Natural killer cell (primary cell): Measurements from ENCODE around the gene PAK3. TPM values are rescaled to one million over a fixed set of nuclear protein-coding genes. Genes with fewer than 3 reads are reported as not detected.

Experiments used
- ATAC-seq, 3 donors: fragments of 150-1000 bp in 2 of 3; fragments of 200-7000 bp in 1 of 3; cut with Tn5 transposase; 1 replicate in 1 of 3; 2 replicates in 2 of 3; pipeline ENCODE4 v1.10.0; 2021; ENCODE audit warnings: mild to moderate bottlenecking in 2 of 3, moderate library complexity in 2 of 3
- DNase-seq, 2 donors: peaks; one replicate each; pipeline versions ENCODE4 v3.0.0 to v3.0.0-alpha.2; 2013 to 2021; ENCODE audit warnings: mixed read lengths in 1 of 2
- H3K27ac ChIP-seq: one replicate; pipeline ENCODE4 v1.5.1; 2013; ENCODE audit warnings: mild to moderate bottlenecking, low read length
- H3K27me3 ChIP-seq: one replicate; pipeline ENCODE4 v1.6.1; 2013; ENCODE audit warnings: low read length; ENCODE audit not compliant: control insufficient read depth, insufficient read depth
- H3K36me3 ChIP-seq: one replicate; pipeline ENCODE4 v1.6.1; 2013; ENCODE audit warnings: low read length; ENCODE audit not compliant: control insufficient read depth, insufficient read depth
- H3K4me1 ChIP-seq: one replicate; pipeline ENCODE4 v1.6.1; 2013; ENCODE audit warnings: low read length; ENCODE audit not compliant: control insufficient read depth, insufficient read depth
- H3K4me3 ChIP-seq: one replicate; pipeline ENCODE4 v1.5.1; 2013; ENCODE audit warnings: low read length
- H3K9me3 ChIP-seq: one replicate; pipeline ENCODE4 v1.6.1; 2013; ENCODE audit warnings: low read length; ENCODE audit not compliant: control insufficient read depth, insufficient read depth
- H3K27ac Mint-ChIP-seq, 2 donors: one replicate each; pipeline ENCODE4 v1.8.0; 2022; ENCODE audit warnings: mild to moderate bottlenecking in 2 of 2, mixed read lengths in 2 of 2, moderate library complexity in 1 of 2
- H3K27me3 Mint-ChIP-seq, 2 donors: one replicate each; pipeline ENCODE4 v1.8.0; 2022; ENCODE audit warnings: low read depth in 2 of 2, mixed read lengths in 2 of 2
- H3K36me3 Mint-ChIP-seq: one replicate; pipeline ENCODE4 v1.8.0; 2022; ENCODE audit warnings: mixed read lengths
- H3K4me1 Mint-ChIP-seq, 2 donors: one replicate each; pipeline ENCODE4 v1.8.0; 2022; ENCODE audit warnings: mixed read lengths in 2 of 2
- H3K4me3 Mint-ChIP-seq: one replicate; pipeline ENCODE4 v1.8.0; 2022; ENCODE audit warnings: mild to moderate bottlenecking, moderate library complexity, mixed read lengths
- H3K9me3 Mint-ChIP-seq, 2 donors: one replicate each; pipeline ENCODE4 v1.8.0; 2022; ENCODE audit warnings: mixed read lengths in 2 of 2
- WGBS: methylation state at CpG from one replicate; pipeline ENCODE4 v1.1.7; 2013; ENCODE audit warnings: missing lambda C conversion rate; ENCODE audit not compliant: insufficient coverage; 5-methylcytosine and 5-hydroxymethylcytosine counted together
- intact Hi-C: fragments of 100-400 bp; cut with micrococcal nuclease; formaldehyde crosslinking; loops from one replicate; pipeline ENCODE4 v1.14.2; 2022
- total RNA-seq, 4 donors: library from RNA; stranded (reverse); fragments of 120-200 nt in 1 of 4; gene quantifications; one replicate each; pipeline versions ENCODE4 v1.2.3 to v1.2.4, GENCODE V29; 2013 to 2022
- TF ChIP-seq, protein P1 (sequence below): fragments of 200-600 bp; IDR thresholded peaks from one replicate; pipeline ENCODE4 v1.8.0; 2022; ENCODE audit warnings: antibody characterized with exemption

The PAK3 gene
- not detected for total RNA-seq
- 0.34 TPM for total RNA-seq (2013)

DNA sequence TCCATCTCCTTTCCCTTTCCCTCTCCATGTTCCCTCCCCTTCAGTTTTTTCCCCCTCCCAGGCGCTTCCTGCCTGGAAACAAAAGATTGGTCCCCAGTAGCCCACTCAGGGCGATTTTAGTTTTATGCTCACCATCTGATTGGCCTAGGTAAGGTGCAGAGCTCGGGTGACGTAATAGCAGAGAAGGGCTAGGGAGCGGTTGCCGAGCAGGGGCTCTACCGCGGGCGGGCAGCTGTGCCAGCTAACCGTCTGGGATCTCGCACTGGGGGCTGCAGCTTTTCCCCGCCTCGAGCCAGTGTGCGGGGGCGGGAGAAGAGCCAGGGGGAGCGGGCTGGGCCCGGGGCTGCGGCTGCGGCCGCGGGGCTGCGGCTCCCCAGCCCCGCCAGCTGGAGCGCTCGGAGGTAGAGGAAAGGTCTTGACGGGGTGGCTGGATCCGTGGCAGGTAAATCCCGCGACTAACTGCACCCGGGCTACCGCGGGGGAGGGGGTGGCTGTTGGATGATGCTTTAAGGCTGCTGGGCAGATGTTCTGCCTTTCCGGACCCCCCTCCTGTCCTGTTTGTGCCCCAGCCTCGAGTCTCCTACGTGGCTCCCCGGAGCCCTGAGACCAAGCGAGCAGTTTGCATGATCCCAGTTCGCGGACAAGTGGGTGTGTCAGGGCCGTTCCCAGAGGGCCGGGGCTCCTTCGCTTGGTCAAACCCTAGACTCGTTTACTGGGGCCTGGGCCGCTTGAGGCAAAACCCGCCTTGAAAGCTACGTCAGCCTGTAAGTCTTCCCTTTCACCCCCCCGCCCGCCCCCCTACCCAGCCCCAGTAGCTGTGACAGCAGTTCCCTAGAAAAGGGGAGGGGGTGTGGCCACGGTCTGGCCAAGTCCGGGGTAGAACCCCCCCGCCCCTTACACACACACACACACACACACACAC is at the start of gene PAK3:
PAK3 (plus strand) TSS at position 218 of the 922 bp plus-strand sequence. CDS start 26,913 bp downstream, outside the sequence.
- no peak within 1 kb of the TSS for H3K27ac ChIP-seq
- Mint-ChIP-seq H3K36me3 (no peaks in the 10 kb centered on the region), H3K4me1 (peaks cover 6 to 13% of the 10 kb centered on the region in 2 donors), H3K27me3 (peaks cover 16 to 37% of the 10 kb centered on the region in 2 donors), H3K4me3 (peak within 1 kb of the TSS; percentile 83), H3K27ac (peak within 1 kb of the TSS in 1 of 2 donors; percentile 61), H3K9me3 (no peaks in the 10 kb centered on the region)
- H3K9me3 ChIP-seq: no peaks in the 10 kb centered on the region
- intact Hi-C loops: no loop called here
- TF ChIP-seq, protein P1, sequence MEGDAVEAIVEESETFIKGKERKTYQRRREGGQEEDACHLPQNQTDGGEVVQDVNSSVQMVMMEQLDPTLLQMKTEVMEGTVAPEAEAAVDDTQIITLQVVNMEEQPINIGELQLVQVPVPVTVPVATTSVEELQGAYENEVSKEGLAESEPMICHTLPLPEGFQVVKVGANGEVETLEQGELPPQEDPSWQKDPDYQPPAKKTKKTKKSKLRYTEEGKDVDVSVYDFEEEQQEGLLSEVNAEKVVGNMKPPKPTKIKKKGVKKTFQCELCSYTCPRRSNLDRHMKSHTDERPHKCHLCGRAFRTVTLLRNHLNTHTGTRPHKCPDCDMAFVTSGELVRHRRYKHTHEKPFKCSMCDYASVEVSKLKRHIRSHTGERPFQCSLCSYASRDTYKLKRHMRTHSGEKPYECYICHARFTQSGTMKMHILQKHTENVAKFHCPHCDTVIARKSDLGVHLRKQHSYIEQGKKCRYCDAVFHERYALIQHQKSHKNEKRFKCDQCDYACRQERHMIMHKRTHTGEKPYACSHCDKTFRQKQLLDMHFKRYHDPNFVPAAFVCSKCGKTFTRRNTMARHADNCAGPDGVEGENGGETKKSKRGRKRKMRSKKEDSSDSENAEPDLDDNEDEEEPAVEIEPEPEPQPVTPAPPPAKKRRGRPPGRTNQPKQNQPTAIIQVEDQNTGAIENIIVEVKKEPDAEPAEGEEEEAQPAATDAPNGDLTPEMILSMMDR: no peak
- 2% methylated on average over 42 of the region's 51 CpGs for WGBS
- peak in 1 of 2 donors; percentile 59 for DNase-seq
- peak in 2 of 3 donors; percentile 26 to 46 for ATAC-seq
- peaks cover 19% of the 10 kb centered on the region for H3K4me1 ChIP-seq
- peak within 1 kb of the TSS; percentile 28 for H3K4me3 ChIP-seq
- no peaks in the 10 kb centered on the region for H3K36me3 ChIP-seq
- peaks cover 4% of the 10 kb centered on the region for H3K27me3 ChIP-seq

DNA sequence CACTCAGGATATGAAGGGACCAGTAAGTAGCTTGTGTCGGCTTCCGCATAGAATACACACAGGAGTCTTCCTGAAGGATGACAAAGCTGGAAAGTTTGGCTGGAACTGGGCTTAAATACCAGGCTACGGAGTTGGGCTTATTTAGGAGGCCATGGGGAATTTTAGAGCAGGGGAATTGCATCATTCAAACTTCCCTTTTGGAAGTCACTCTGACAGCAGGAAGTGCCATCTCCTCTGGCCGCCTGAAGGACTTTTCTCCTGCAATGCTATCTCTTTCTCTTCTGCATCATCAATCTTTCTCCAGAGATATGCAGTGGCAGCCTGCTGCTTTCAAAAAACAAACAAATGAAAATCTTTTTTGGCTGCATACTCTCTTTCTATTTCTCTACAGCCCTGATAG is 48.4 kb upstream of the PAK3 start:
- no peaks in the 10 kb centered on the region for H3K27me3 ChIP-seq
- Mint-ChIP-seq H3K9me3 (peaks cover 0 to 2% of the 10 kb centered on the region in 2 donors), H3K4me3 (no peak overlapping the region), H3K27ac (no peak overlapping the region), H3K4me1 (no peaks in the 10 kb centered on the region), H3K27me3 (peaks cover 0 to 2% of the 10 kb centered on the region in 2 donors), H3K36me3 (no peaks in the 10 kb centered on the region)
- DNase-seq (no peak), ATAC-seq (no peak)
- WGBS: 54% methylated on average over 4 of the region's 4 CpGs
- H3K36me3 ChIP-seq: no peaks in the 10 kb centered on the region
- intact Hi-C loops: no loop called here
- H3K27ac ChIP-seq: no peak overlapping the region
- no peaks in the 10 kb centered on the region for H3K9me3 ChIP-seq
- TF ChIP-seq, protein P1: no peak
- no peak overlapping the region for H3K4me3 ChIP-seq
- H3K4me1 ChIP-seq: no peaks in the 10 kb centered on the region

DNA sequence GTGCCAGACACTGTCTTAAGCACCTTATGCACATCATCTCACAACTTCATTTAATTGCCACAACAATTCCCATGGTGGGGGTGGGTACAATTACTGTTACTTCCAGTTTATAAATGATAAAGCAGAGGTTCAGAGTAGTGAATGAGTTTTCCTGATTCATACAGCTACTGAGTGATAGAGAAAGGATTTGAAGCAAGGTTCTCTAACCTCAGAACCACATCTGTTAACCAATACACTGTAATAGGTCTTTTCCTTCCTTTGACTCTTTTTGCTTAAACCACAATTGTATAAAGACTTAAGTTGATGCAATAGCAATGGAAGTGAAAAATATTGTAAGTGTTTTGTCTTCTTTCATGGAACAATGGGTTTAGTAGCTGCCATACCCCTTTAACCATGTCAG is 43.5 kb upstream of the PAK3 start:
- TF ChIP-seq, protein P1: no peak
- H3K4me1 Mint-ChIP-seq: no peaks in the 10 kb centered on the region
- no peaks in the 10 kb centered on the region for H3K4me1 ChIP-seq
- no peaks in the 10 kb centered on the region for H3K36me3 ChIP-seq
- ATAC-seq: no peak
- no peak overlapping the region for H3K27ac ChIP-seq
- H3K27ac Mint-ChIP-seq: no peak overlapping the region
- H3K9me3 Mint-ChIP-seq: no peaks in the 10 kb centered on the region
- DNase-seq: peak in 1 of 2 donors; percentile 10
- intact Hi-C loops: no loop called here
- H3K36me3 Mint-ChIP-seq: no peaks in the 10 kb centered on the region
- H3K9me3 ChIP-seq: no peaks in the 10 kb centered on the region
- no peak overlapping the region for H3K4me3 Mint-ChIP-seq
- H3K27me3 Mint-ChIP-seq: peaks cover 2 to 10% of the 10 kb centered on the region in 2 donors
- no peak overlapping the region for H3K4me3 ChIP-seq
- no peaks in the 10 kb centered on the region for H3K27me3 ChIP-seq
